Smooth muscle cell (in vitro differentiated cells): Measurements from ENCODE around the gene ALLC. TPM values are rescaled to one million over a fixed set of nuclear protein-coding genes. Genes with fewer than 3 reads are reported as not detected.

Source experiments
- DNase-seq: peaks from one replicate; lab custom pipeline; 2025; ENCODE audit not compliant: unreplicated experiment; lab: John Stamatoyannopoulos, UW
- H2AFZ ChIP-seq: fragments of 200-600 bp; sonication (generic); 2 replicates; pipeline ENCODE4 v1.6.0; 2016; ENCODE audit warnings: antibody characterized with exemption, low read depth, mild to moderate bottlenecking
- H3F3A ChIP-seq: fragments of 200-600 bp; sonication (generic); 2 replicates; pipeline ENCODE4 v1.6.0; 2017; ENCODE audit warnings: antibody characterized with exemption, low read depth
- H3K27ac ChIP-seq: fragments of 200-600 bp; sonication (generic); 2 replicates; pipeline ENCODE4 v1.5.1; 2016; ENCODE audit warnings: low read depth, mild to moderate bottlenecking
- H3K27me3 ChIP-seq: fragments of 200-600 bp; sonication (generic); 2 replicates; pipeline ENCODE4 v1.6.1; 2016; ENCODE audit warnings: low read depth, mild to moderate bottlenecking
- H3K36me3 ChIP-seq: fragments of 200-600 bp; sonication (generic); 2 replicates; pipeline ENCODE4 v1.5.1; 2016; ENCODE audit warnings: low read depth
- H3K4me1 ChIP-seq: fragments of 200-600 bp; sonication (generic); 2 replicates; pipeline ENCODE4 v1.5.1; 2016; ENCODE audit warnings: low read depth
- H3K4me2 ChIP-seq: fragments of 200-600 bp; sonication (generic); 2 replicates; pipeline ENCODE4 v1.6.0; 2016; ENCODE audit warnings: mild to moderate bottlenecking
- H3K4me3 ChIP-seq: fragments of 200-600 bp; sonication (generic); 2 replicates; pipeline ENCODE4 v1.5.1; 2016; ENCODE audit warnings: mild to moderate bottlenecking
- H3K79me2 ChIP-seq: fragments of 200-600 bp; sonication (generic); 2 replicates; pipeline ENCODE4 v1.6.0; 2016; ENCODE audit warnings: low read depth, mild to moderate bottlenecking
- H3K9ac ChIP-seq: fragments of 200-600 bp; sonication (generic); 2 replicates; pipeline ENCODE4 v1.6.0; 2016; ENCODE audit warnings: low read depth
- H3K9me3 ChIP-seq: fragments of 200-600 bp; sonication (generic); replicated peaks from 2 replicates; pipeline ENCODE4 v1.5.1; 2016; ENCODE audit warnings: low read depth
- H4K20me1 ChIP-seq: fragments of 200-600 bp; sonication (generic); 2 replicates; pipeline ENCODE4 v1.6.0; 2016; ENCODE audit warnings: low read depth
- CTCF ChIP-seq: fragments of 200-600 bp; sonication (generic); IDR thresholded peaks from 2 replicates; pipeline ENCODE4 v1.5.1; 2017; ENCODE audit warnings: borderline replicate concordance, mild to moderate bottlenecking, antibody characterized with exemption; ENCODE audit not compliant: insufficient read depth, poor library complexity, severe bottlenecking
- WGBS: methylation state at CpG from one replicate; pipeline ENCODE4 v1.1.7; 2016; ENCODE audit warnings: low lambda C conversion rate; 5-methylcytosine and 5-hydroxymethylcytosine counted together
- polyA plus RNA-seq: library from polyadenylated mRNA; unstranded; fragments of >200 nt; fragmentation: Nextera tagmentation; extraction: Ambion mirVana; gene quantifications from 2 replicates; pipeline ENCODE4 v1.2.1, GENCODE V29; 2016
- total RNA-seq: library from RNA; depleted of rRNA; stranded (reverse); fragments of >200 nt; gene quantifications from 2 replicates; pipeline ENCODE4 v1.2.3, GENCODE V29; 2014

Gene ALLC
- total and polyA plus RNA-seq, 2 experiments from 2014 or later: not detected

GRCh38 chr2:3679180-3679579, 21.2 kb downstream of the ALLC start:
- Histone ChIP-seq H3K4me3 (no peak overlapping the region), H3K9ac (no peak overlapping the region), H3K36me3 (no peaks in the 10 kb centered on the region), H3K4me2 (no peak overlapping the region), H4K20me1 (no peaks in the 10 kb centered on the region), H3K4me1 (no peaks in the 10 kb centered on the region), H2AFZ (no peak overlapping the region), H3K79me2 (no peaks in the 10 kb centered on the region), H3F3A (no peaks in the 10 kb centered on the region), H3K27ac (no peak overlapping the region), H3K27me3 (no peaks in the 10 kb centered on the region), H3K9me3 (no peaks in the 10 kb centered on the region)
- DNase-seq: no peak
- TF ChIP-seq CTCF: no peak
- WGBS: 91% methylated on average over 2 of the region's 2 CpGs

GRCh38 chr2:3679616-3680393, 21.8 kb downstream of the ALLC start:
- WGBS: 93% methylated on average over 23 of the region's 23 CpGs
- H3K9ac ChIP-seq: no peak overlapping the region
- H3F3A ChIP-seq: no peaks in the 10 kb centered on the region
- H3K9me3 ChIP-seq: no peaks in the 10 kb centered on the region
- H3K4me2 ChIP-seq: no peak overlapping the region
- TF ChIP-seq CTCF: no peak
- no peaks in the 10 kb centered on the region for H3K79me2 ChIP-seq
- no peaks in the 10 kb centered on the region for H3K36me3 ChIP-seq
- no peaks in the 10 kb centered on the region for H3K27me3 ChIP-seq
- no peak overlapping the region for H3K27ac ChIP-seq
- H3K4me3 ChIP-seq: no peak overlapping the region
- H3K4me1 ChIP-seq: no peaks in the 10 kb centered on the region
- DNase-seq: no peak
- no peak overlapping the region for H2AFZ ChIP-seq
- H4K20me1 ChIP-seq: no peaks in the 10 kb centered on the region

GRCh38 chr2:3680548-3681345, 22.7 kb downstream of the ALLC start:
- no peaks in the 10 kb centered on the region for H4K20me1 ChIP-seq
- no peaks in the 10 kb centered on the region for H3K9me3 ChIP-seq
- no peak overlapping the region for H3K27ac ChIP-seq
- no peak for TF ChIP-seq CTCF
- H3K27me3 ChIP-seq: no peaks in the 10 kb centered on the region
- no peak for DNase-seq
- H3K9ac ChIP-seq: no peak overlapping the region
- no peaks in the 10 kb centered on the region for H3K79me2 ChIP-seq
- no peaks in the 10 kb centered on the region for H3K36me3 ChIP-seq
- 92% methylated on average over 18 of the region's 18 CpGs for WGBS
- no peak overlapping the region for H3K4me2 ChIP-seq
- H2AFZ ChIP-seq: no peak overlapping the region
- no peak overlapping the region for H3K4me3 ChIP-seq
- H3K4me1 ChIP-seq: no peaks in the 10 kb centered on the region
- H3F3A ChIP-seq: no peaks in the 10 kb centered on the region
